ENCODE data around the gene OST4. TPM values are rescaled to one million over a fixed set of nuclear protein-coding genes. Genes with fewer than 3 reads are reported as not detected.

The OST4 gene
- total RNA-seq, 1 experiment from 2014 or later, result 258 TPM

GRCh38 chr2:27071990-27072830 is 756 bp upstream of the OST4 start:
- Histone ChIP-seq H4K20me1 (ENCODE audit: low read length) (no peaks in the 10 kb centered on the region), H3K4me1 (ENCODE audit: insufficient read depth, low read length) (peaks cover 12% of the 10 kb centered on the region), H3K4me3 (ENCODE audit: low read length) (peak overlapping the region; percentile 86), H3K27ac (ENCODE audit: low read length) (no peak overlapping the region), H3F3A (ENCODE audit: low read length, unreplicated experiment) (no peaks in the 10 kb centered on the region), H3K27me3 (ENCODE audit: low read length) (no peaks in the 10 kb centered on the region), H3K9me2 (replicated peaks; ENCODE audit: low read length) (no peaks in the 10 kb centered on the region), H3K4me2 (ENCODE audit: low read length) (peak overlapping the region; percentile 93), H3K36me3 (ENCODE audit: low read depth, low read length) (peaks cover 13% of the 10 kb centered on the region), H3K9ac (ENCODE audit: low read length) (peak overlapping the region; percentile 96), H2AFZ (ENCODE audit: low read length) (peak overlapping the region; percentile 95), H3K9me3 (ENCODE audit: low read length) (no peaks in the 10 kb centered on the region), H3K79me2 (ENCODE audit: low read length) (peaks cover 38% of the 10 kb centered on the region)
- intact Hi-C loops (cut with micrococcal nuclease), result loop anchor here (1.0 kb wide), 1 partner anchor 298 kb away; the partner anchor contains the start of genes EIF2B4 and SNX17
- DNase-seq (no peak), ATAC-seq (peak; percentile 42)
- ChIA-PET POLR2A (ENCODE audit: unreplicated experiment) (no interaction called here), CTCF (interaction anchor here (0.5 kb wide), 1 partner anchor 221 kb away, joined by 14 read pairs; no protein-coding TSS in a partner anchor)
- TF ChIP-seq EZH2phosphoT487 (IDR thresholded peaks at IDR 0.05; ENCODE audit: borderline replicate concordance, low read length) (no peak), CTCF (conservative IDR thresholded peaks at IDR 0.05; ENCODE audit: low read depth, low read length) (no peak), EZH2 (IDR thresholded peaks at IDR 0.05; ENCODE audit: low read length, unreplicated experiment) (no peak)
- TSS peak; percentile 44 for BruUV-seq (replicated peaks)

DNA sequence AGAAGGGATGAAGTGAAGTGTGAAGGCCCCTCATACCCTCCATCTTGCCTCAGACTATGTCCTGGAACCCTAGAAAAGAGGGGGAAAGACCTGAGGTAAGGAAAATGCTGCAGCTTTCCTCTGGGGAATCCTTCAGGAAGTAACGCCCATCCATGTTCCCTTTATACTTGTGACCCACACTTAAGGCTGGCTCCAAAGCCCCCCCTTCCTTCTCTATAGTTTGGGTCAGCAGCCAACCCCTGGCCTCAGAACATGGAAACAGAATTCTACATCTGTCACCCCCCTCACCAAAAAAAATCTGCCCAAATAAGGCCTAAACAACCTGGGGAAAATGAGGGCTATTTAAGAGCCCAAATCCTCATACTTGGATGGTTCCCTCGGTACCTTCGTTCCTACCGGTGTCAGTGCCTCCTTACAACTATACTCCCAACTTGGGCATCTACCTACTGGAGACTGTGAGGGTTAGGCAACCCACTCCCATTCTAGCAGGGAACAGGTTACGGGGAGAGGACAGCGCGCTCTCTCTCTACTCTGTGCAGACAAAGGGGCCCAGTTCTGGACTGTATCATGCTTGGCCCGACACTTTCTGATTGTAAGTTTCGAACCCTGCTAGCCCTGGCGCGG is 689 bp downstream of the OST4 start:
- Histone ChIP-seq H3K9me3 (ENCODE audit: low read length) (no peaks in the 10 kb centered on the region), H3K27me3 (ENCODE audit: low read length) (no peaks in the 10 kb centered on the region), H3F3A (ENCODE audit: low read length, unreplicated experiment) (no peaks in the 10 kb centered on the region), H3K4me2 (ENCODE audit: low read length) (peak overlapping the region; percentile 95), H2AFZ (ENCODE audit: low read length) (peak overlapping the region; percentile 83), H4K20me1 (ENCODE audit: low read length) (no peaks in the 10 kb centered on the region), H3K4me3 (ENCODE audit: low read length) (peak overlapping the region; percentile 86), H3K9me2 (replicated peaks; ENCODE audit: low read length) (no peaks in the 10 kb centered on the region), H3K36me3 (ENCODE audit: low read depth, low read length) (peaks cover 13% of the 10 kb centered on the region), H3K79me2 (ENCODE audit: low read length) (peaks cover 38% of the 10 kb centered on the region), H3K27ac (ENCODE audit: low read length) (peak overlapping the region; percentile 30; the same call in 1 of the 2 replicates), H3K9ac (ENCODE audit: low read length) (peak overlapping the region; percentile 96), H3K4me1 (ENCODE audit: insufficient read depth, low read length) (peaks cover 12% of the 10 kb centered on the region)
- intact Hi-C loops (cut with micrococcal nuclease), result loop anchor here (1.0 kb wide), 1 partner anchor 300 kb away; the partner anchor contains the start of genes EIF2B4 and SNX17
- TSS peak; percentile 74 for BruUV-seq (replicated peaks)
- TF ChIP-seq EZH2 (IDR thresholded peaks at IDR 0.05; ENCODE audit: low read length, unreplicated experiment) (no peak), EZH2phosphoT487 (IDR thresholded peaks at IDR 0.05; ENCODE audit: borderline replicate concordance, low read length) (no peak), CTCF (conservative IDR thresholded peaks at IDR 0.05; ENCODE audit: low read depth, low read length) (no peak)
- DNase-seq, result no peak
- ChIA-PET POLR2A (ENCODE audit: unreplicated experiment) (interaction anchor here (0.7 kb wide), 1 partner anchor 103 kb away, joined by 11 read pairs; no protein-coding TSS in a partner anchor), CTCF (interaction anchor here (0.6 to 0.8 kb wide), 2 partner anchors 10 to 209 kb away, joined by 3 to 5 read pairs; no protein-coding TSS in a partner anchor)
- ATAC-seq, result peak; percentile 1; the same call in 1 of the 2 replicates

Measured in PC-3 (cell line).